Erythroblast (primary cell): ENCODE measurements around the gene ELMO3.

Experiments
- GATA1 ChIP-seq: IDR thresholded peaks from 2 replicates; pipeline ENCODE4 v1.6.1; 2011; ENCODE audit warnings: low read depth, mild to moderate bottlenecking, control low read depth, low read length, moderate library complexity
- POLR2A ChIP-seq: IDR thresholded peaks from 2 replicates; pipeline ENCODE4 v1.6.1; 2011; ENCODE audit warnings: mild to moderate bottlenecking, low read length

GRCh38 chr16:67241008-67241900 lies 42.3 kb downstream of the ELMO3 start:
- no peak for TF ChIP-seq POLR2A
- no peak for TF ChIP-seq GATA1
